Measurements from ENCODE around the gene GLB1L.

GRCh38 chr2:219221957-219222518 lies 23.2 kb downstream of the GLB1L start:
- no peak for TF ChIP-seq EP300 (IDR thresholded peaks at IDR 0.05)
- no peak for TF ChIP-seq POLR2A (IDR thresholded peaks at IDR 0.05)
- TF ChIP-seq CTCF (IDR thresholded peaks at IDR 0.05), result no peak

Data from gastroesophageal sphincter (tissue), 3 donors.